ENCODE results near the gene SLF2.

Gene SLF2

DNA sequence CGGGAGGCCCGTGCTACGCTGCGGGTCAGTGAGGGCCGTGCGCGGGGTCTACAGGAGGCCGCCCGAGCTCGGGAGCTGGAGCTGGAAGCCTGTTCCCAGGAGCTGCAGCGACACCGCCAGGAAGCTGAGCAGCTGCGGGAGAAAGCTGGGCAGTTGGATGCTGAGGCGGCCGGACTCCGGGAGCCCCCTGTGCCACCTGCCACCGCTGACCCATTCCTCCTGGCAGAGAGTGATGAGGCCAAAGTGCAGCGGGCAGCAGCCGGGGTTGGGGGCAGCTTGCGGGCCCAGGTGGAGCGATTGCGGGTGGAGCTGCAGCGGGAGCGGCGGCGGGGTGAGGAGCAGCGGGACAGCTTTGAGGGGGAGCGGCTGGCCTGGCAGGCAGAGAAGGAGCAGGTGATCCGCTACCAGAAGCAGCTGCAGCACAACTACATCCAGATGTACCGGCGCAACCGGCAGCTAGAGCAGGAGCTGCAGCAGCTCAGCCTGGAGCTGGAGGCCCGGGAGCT is 93.9 kb downstream of the SLF2 start:
- peak in 3 of 10 donors; percentile 26 to 91 (median 68) for DNase-seq
- intact Hi-C loops (cut with DNase I): no loop called here

DNA sequence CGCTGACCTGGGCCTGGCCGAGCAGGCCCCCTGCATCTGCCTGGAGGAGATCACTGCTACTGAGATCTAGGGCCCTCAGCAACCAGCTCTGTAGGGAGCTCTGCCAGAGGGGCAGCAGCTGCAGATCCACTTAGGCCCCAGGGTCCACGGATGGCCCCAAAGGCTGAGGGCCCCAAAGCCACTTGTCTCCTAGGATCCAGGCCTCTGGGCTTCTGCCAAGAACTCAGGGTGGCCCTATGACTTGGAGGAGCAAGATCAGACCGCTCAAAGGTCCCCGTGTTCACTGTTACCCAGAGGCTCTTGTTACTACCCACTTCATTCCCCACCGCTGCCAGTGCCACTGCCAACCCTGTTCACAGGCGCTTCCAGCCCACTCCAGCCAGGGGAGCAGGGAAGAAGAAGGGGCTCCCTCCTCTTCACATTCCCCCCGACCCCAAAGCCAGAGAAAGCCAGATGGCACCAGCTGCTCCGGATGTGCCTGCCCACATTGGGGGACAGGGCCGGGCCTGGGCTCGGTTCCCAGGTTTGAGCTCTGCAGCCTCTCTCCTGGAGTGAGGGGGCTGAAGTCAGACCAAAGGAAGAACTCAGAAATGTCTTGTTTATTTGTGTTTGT is 94.4 kb downstream of the SLF2 start:
- intact Hi-C loops (cut with DNase I): no loop called here
- peak in 4 of 10 donors; percentile 19 to 83 (median 54) for DNase-seq

DNA sequence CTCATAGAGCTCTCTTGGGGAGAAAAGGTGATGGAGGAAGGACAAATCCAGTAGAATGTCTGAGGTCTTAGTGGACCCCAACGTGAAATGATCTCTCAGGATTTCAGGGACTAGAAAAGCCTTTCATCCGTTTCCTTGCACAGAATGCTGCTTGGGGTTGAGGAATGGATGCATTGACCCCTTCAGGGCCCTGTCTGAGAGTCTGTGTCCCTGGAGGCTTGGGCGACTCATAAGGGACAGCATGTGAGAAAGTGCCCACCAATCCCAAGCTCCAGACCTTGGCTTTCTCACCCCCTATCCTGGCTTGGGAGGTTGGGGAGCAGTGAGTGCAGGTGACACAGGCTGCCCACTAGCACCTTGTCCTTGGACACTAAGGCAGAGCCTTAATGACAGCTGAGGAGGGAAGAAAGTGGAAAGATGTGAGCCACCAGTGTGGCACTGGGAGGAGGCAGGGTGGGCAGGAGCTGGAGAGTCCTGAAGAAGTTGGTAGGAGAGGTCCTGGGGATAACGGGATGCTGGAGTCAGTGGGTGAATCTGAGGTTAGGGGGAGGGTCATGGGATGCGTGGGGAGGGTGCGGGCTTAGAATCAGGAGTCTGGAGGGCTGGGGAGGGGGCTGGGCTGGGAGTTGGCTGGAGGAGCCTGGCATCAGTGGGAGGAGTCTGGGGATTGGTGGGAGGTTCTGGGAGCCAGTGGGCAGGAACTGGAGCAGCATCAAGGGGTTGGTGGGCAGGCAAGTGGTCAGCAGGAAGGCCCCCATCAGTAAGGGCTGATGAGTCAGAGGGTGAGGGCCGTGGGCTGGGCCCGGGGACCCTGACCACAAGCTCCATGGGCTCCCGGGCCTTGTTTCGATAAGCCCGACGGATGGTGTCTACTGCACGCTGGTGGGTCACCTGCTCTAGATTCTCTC is 95.4 kb downstream of the SLF2 start:
- peak in 4 of 10 donors; percentile 22 to 89 (median 64) for DNase-seq
- intact Hi-C loops (cut with DNase I): no loop called here

DNA sequence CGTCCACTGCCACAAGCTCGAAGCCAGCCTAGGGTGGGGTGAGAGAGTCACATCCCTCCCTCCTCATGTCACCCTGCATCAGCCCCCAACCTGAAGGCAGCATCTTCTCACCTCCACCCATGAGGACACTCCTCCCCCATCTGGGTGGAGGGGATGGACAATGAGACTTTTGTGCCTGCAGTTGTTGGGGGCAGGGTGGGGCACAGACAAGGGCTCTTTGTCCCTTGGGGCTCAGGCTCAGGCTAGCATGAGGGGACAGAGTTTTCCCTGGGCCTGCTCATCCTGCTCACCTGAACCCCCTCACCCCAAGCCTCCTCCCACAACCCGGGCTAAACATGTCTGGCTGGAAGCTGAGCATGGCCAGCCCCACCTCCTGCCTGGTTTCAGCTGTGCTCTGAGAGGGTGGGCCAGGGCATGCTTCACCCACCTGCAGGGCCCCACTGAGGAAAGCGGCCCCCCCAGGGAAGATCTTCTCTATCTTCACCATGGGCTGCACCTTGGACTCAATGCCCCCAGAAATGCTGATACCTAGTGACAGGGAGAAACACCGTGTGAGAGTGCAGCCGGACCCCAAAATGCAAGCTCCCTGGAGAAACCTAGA is 96.2 kb downstream of the SLF2 start:
- intact Hi-C loops (cut with DNase I): no loop called here
- DNase-seq: peak in 8 of 10 donors; percentile 66 to 96 (median 78)

DNA sequence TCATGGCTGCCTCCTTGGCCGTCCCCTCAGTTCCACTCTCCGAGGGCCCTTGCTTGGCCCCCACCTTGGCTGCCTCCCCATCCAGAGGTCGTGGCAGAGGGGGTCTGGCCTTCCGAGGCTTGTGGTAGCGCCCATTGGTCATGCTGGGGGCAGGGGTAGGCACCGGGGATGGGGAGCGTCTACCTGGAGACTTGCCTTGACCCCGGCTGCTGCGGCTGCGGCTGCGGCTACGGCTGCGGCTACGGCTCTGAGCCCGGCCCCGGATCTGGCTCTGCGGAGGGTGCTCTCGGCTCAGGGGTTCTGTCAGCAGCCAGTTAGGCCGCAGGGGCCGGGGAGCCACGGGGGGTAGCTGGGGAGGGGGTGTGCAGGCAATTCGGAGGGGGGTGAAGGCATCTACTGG is 97.6 kb downstream of the SLF2 start:
- peak in 1 of 10 donors; percentile 72 for DNase-seq

DNA sequence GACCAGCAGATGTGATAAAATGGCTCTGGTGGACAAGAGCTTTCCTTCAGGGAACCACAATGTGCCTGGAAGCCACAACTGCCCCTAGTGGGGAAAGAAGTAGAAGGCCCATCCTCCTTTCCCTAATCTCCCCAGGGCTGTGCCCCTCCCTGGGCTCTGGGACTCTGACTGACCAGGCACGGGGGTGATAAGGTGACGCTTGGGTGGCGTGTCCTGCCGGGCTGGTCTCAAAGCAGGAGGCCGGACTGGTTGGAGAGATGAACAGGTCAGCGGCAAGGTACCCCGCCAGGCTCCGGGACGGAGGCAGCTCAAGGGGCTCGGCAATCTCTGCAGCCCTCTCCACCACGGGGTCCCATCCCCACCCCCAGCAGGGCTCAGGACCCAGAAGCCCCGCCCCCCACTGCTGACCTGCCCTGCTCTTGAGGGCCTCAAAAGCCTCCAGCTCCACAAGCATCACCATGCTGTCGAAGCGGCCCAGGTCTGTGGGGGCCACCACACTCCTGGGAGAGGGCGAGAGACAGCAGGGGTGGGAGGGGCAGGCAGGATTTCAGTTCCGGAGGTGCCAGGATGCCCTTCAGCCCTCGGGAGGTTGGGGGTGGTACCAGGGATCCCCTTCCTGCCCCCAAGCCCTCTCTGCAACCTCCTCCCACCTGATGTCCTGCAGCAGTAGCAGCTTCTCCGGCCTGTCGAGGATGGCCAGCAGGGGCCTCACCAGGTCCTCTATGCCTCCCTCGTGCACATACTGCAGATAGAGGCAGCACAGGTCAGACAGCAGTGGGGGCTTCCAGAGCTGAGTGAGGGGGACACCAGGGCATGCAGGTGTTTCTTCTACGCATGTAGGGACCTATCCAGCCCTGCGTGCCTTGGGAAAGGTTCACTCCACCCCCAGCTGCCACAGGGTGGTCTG is 99.0 kb downstream of the SLF2 start:
- peak in 1 of 10 donors; percentile 86 for DNase-seq
- intact Hi-C loops (cut with DNase I): no loop called here

More for the DNA sequence above, 97.6 kb downstream of the SLF2 start:
- intact Hi-C loops (cut with DNase I): no loop called here

DNA sequence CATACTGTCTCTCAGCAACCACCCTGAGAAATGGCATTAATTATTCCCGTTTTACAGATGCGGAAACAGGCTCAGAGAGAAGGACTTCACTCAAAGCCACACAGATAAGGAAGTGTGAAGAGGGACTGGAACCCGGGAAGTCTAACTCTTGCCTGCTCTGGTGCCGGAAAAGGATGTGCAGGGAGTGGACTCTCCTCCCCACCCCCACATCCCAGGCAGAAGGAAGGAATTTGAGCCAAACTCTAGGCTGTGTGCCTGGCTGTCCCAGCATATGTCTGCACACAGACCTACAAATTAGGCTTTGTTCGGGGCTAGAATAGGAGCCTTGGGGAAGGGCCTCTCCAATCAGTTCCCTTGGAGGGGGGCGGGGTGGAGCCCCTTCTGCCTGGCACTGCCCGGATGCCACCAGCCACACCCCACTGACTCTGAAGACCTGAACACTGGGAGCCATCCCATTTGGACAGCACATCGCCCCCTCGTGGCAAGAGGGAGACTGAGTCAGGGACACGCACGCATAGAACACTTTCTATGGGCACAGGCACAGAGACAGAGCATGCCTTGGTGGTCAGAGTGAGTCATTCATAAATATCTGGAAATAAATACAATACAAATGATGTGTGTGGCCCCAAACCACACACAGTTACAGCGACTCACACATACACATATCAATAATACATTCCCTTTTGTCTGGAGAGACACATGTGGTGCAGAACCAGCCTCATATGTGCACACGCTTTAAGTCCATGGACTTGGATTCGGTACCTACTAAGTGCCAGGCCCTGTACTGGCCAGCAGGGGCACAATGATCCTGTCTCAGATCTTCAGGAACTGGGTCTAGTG is 100.0 kb downstream of the SLF2 start:
- intact Hi-C loops (cut with DNase I): no loop called here
- peak; percentile 86 to 99 (median 96) for DNase-seq

DNA sequence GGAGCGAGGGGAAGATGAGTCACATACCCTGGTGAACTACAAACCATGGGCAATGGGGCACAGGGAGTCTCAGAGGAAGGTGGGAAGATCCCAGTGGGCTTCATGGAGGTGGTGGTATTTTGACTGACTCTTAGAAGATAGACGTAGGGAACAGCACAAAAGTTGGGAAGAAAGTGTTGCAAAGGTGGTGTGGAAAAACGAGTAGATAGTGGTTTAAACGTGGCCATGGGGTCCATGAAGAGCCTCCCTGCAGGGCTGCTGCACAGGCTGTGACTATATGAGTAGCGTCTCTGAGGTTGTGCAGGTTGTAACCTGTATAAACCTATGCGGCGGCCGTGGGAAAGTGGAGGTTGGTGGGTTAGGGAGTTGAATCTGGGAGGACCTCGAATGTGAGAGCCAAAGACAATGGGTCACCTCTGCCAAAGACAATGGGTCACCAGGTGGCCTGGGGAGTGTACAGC is 100.6 kb downstream of the SLF2 start:
- DNase-seq: no peak
- intact Hi-C loops (cut with DNase I): no loop called here

DNA sequence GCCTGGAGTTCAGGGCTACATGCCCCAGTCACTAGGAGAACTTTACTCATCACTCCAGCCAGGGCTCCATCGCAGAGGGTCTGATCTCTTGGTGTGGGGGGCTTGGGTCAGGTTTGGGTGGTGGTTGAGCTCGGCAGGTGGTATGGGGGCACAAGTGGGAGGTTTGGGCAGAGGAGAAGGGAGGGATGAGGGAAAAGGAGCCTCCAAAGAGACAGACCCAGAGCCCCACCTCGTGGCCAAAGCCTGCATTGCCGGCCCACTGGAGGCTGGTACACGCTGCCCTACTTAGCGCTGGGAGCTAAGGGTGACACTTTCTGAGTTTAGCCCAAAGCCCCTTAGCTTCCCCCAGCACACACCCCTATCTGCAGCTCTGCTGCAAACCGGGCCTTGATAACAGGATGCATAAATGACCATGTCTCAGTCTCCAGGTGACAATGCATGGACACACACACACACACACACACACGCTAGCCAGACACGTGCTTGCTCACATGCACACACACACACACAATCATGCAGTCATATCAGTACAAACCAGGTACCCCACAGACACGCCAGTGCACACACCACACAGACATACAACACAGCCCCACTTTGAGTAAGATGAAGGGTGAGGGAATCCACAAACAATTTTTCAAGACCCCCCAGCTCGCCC is 101.6 kb downstream of the SLF2 start:
- peak; percentile 67 to 97 (median 91) for DNase-seq
- intact Hi-C loops (cut with DNase I): loop anchor here (1.0 kb wide), 1 partner anchor 20 kb away; no protein-coding TSS in a partner anchor

All from posterior cingulate gyrus (tissue), 11 donors.